GM18909 (cell line): Measurements from ENCODE around the gene CXCL9.
A peak's percentile ranks its signal among the peaks of the same experiment; 100 is the strongest.
"Not testable (repeated sequence)": the region's sequence is repeated elsewhere in the genome, so short reads cannot be mapped to it uniquely, and the experiment has no call there.

Experiments
- ATAC-seq: cut with Tn5 transposase; IDR thresholded peaks from one replicate; pipeline ENCODE4 v1.9.1; 2021; ENCODE audit warnings: mild to moderate bottlenecking; ENCODE audit not compliant: unreplicated experiment, poor library complexity

CXCL9 gene

GRCh38 chr4:76007089-76007862 lies at the start of gene CXCL9:
CXCL9 (minus strand) TSS chr4:76007509; CDS start chr4:76007449, 60 bp downstream.
- no peak for ATAC-seq

GRCh38 chr4:76055421-76055820 lies 48.1 kb upstream of the CXCL9 start:
- no peak for ATAC-seq

DNA sequence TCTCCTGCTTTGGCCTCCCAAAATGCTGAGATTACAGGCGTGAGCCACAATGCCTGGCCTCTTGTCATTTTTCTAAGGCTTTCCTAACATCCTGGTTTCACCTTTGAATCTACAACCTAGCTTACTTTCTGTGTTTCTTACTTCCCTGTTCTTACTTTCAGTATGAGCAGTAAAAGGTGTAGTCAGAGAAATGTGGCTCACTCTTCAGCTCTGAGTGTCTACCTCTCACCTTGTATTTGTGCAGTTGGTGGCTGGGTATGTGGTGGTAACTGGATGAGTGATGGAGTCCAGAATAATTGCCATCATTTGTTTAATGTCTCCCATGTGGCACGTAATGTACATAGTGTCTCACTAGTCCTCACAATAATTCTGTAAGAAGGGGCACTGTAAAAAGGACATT lies 47.7 kb upstream of the CXCL9 start:
- ATAC-seq: peak; percentile 98

DNA sequence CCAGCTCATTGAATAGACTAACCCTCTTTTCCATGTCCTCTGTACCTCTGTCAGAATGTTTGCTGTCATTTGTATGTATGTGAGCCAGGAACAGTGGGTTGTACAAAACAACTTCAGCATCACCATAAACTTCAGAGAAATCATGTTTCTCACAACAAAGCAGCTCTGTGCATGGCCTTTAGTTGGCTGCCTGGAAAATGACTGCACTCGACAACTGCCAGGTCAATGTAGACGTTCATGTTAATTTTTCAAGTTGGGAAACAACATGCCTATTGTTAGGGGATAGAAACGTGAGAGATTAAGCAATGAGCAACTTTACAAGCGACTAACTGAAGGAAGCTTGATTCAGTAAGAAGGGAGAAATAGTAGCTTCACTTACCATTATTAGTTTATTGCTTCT lies 46.4 kb upstream of the CXCL9 start:
- no peak for ATAC-seq

GRCh38 chr4:76050560-76051050 lies 43.3 kb upstream of the CXCL9 start:
- not testable (repeated sequence) for ATAC-seq

DNA sequence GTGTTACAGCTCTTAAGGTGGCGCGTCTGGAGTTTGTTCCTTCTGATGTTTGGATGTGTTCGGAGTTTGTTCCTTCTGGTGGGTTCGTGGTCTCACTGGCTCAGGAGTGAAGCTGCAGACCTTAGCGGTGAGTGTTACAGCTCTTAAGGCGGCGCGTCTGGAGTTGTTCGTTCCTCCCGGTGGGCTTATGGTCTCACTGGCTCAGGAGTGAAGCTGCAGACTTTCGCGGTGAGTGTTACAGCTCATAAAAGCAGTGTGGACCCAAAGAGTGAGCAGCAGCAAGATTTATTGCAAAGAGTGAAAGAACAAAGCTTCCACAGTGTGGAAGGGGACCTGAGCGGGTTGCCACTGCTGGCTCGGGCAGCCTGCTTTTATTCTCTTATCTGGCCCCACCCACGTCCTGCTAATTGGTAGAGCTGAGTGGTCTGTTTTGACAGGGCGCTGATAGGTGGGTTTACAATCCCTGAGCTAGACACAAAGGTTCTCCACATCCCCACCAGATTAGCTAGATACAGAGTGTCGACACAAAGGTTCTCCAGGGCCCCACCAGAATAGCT lies 42.6 kb upstream of the CXCL9 start:
- ATAC-seq: not testable (repeated sequence)

GRCh38 chr4:76044686-76045085 lies 37.4 kb upstream of the CXCL9 start:
- not testable (repeated sequence) for ATAC-seq

- not testable (repeated sequence) for ATAC-seq
Measured at GRCh38 chr4:76043306-76043705, 36.0 kb upstream of the CXCL9 start.

- not testable (repeated sequence) for ATAC-seq
Measured at GRCh38 chr4:76042241-76042998, 35.1 kb upstream of the CXCL9 start.

DNA sequence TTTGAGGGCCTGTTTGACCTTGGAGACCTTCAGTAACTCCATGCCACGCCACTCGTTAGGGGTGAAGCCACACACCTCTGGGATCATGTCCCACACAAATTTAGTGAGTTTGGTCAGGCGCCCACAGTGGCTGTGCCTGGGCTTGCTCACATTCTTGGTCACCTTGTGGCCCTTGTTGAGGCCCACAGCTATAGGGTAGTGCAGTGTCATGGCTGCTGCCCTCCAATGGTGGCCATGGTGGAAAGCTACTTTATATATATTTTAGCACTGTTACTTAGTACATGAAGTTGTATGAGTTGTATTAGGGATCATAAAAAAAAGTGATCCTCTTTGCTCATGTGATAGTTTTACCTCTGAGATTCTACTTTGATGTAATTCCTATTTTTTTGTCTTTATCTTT lies 29.5 kb upstream of the CXCL9 start:
- ATAC-seq: no peak

DNA sequence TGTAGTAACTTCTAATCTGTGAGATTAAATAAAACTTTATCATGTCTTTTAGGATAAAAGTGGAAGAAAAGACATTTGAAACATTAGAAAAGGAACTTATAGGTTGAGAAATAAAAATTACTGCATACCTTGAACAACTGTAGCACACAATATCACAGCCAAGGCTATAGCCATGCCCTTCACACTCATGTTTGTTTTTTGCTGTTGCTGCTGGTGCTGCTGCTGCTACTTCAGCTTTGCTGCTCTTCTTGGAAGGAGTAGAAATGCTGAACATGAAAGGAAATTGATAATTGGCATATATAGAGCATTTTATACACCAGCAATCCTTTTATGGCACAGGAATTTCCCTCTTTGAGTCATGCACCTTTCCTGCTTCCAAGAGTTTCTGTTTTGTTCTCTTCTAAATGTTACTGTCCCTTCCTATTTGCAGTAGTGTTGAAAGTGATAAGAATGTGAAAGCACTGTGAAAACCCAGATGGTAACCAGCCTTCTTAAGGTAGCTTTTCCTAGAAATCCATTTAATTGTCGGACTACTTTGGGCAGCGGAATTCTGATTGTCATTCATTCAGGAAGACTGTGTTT lies 28.6 kb upstream of the CXCL9 start, which contains the start of gene CXCL11:
Gene CXCL11, minus strand, starts transcription at position 272 of the 582 bp plus-strand sequence. Its CDS starts 83 bp downstream, at position 189.
- ATAC-seq: no peak

DNA sequence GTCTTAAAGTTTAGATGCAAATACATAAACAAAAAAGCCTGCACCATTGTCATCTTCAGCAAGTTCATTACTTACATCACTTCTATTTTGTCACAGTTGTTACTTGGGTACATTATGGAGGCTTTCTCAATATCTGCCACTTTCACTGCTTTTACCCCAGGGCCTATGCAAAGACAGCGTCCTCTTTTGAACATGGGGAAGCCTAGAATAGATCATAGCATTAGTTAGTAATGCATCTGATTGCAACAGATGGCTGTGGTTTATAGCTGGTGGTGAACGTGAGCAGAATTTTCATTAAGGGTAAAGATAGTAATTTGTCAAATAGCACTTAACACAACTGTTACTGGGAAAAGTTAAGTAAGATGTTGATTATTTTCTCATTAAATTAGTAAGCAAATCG lies 27.8 kb upstream of the CXCL9 start:
- no peak for ATAC-seq

GRCh38 chr4:76029300-76029699 lies 22.0 kb upstream of the CXCL9 start:
- ATAC-seq: no peak

DNA sequence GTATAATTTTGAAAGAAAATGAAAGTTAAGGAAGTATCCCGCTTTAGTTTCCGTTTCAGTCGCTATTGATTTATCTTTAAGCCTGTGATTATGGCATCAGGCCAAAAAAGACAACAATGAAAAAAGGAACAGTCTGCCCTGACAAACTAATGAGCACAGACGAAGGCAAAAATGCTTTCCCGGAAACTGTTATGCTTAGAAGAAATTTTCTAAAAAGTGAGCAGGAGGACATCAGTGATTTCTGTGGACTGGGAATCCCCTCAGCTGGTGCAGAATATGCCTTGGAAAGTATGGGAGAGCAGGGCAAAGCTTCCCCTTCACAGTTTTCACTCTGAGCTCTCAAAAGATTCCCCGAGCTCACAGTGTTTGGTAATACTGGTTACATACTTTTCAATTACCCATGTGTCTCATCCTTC lies 21.0 kb upstream of the CXCL9 start:
- no peak for ATAC-seq

DNA sequence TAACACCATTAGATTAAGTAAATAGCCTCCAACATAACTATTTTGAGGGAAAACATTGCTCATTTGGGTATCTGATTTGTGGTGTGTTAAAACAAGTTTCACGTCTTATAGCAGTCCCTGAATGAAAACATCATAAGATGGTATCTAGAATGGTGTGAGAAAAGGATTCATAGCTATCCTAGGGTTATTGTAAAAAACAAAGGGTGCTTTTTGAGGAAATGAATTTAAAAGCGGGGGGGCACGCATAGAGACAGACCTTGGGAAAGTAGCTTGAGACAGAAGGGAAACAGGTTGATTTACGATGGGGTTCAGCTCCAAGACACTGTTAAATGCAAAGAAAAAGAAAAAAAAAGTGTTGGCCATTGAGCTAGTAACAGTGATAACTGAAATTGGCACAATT lies 16.8 kb upstream of the CXCL9 start:
- no peak for ATAC-seq

GRCh38 chr4:76023389-76023788 lies 16.1 kb upstream of the CXCL9 start, which contains the start of gene CXCL10:
CXCL10 (minus strand) TSS chr4:76023497; CDS start chr4:76023431, 66 bp downstream.
- ATAC-seq: no peak

GRCh38 chr4:76022677-76023076 lies 15.4 kb upstream of the CXCL9 start:
- ATAC-seq: no peak

- ATAC-seq: no peak
Measured at GRCh38 chr4:76022031-76022430, 14.7 kb upstream of the CXCL9 start.

DNA sequence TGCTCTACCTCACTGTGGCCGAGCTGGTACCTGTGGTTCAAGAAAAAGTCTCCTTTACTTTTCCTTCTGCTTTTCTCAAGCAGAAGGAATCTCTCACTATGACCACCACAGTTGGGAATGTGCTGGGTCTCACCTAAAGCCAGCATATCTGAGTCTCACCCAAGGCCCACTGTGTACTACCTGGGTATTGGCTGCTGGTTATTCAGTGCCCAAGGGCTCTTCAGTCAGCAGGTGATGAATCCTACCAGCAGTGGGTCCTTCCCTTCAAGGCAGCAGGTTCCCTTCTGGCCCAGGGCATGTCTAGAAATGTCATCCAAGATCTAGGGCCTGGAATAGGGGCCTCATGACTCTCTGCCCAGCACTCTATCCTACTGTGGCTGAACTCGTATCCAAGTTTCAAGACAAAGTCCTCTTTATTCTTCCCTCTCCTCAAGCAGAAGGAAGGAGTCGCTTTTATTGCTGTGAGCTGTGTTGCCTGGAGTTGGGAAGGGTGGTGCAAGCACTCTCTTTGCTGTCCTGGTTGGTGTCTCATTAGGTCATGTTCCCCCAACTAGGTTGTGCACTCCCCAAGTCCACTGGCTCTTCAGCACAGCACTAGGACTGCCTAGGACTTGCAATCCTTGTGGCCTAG lies 9.9 kb upstream of the CXCL9 start:
- no peak for ATAC-seq

DNA sequence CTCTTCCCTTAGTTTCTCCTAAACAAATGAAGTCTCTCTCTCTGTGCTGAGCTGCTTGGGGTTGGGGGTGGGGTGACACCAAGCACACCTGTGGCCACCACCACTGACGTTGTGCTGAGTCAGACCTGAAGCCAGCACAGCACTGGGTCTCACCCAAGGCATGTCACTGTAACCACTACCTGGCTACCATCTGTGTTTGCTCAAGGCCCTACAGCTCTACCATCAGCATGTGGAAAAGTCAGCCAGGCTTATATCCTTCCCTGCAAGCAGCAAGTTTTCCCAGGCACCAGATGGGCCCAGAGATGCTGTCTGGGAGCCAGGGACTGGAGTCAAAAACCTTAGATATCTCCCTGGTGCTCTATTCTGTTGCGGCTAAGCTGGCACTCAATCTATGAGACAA lies 9.1 kb upstream of the CXCL9 start:
- ATAC-seq: peak; percentile 69
